HK-2 (cell line): ENCODE measurements around the gene FAM236C.
"Not testable (repeated sequence)": the region's sequence is repeated elsewhere in the genome, so short reads cannot be mapped to it uniquely, and the experiment has no call there.

Experiments used
- DNase-seq: peaks from one replicate; pipeline ENCODE4 v3.0.0-alpha.2; 2018; ENCODE audit not compliant: unreplicated experiment

Gene FAM236C

GRCh38 chrX:72912315-72912714 lies at the start of gene FAM236C:
Gene FAM236C (plus strand): TSS chrX:72912615. CDS start chrX:72912715, 100 bp downstream.
- DNase-seq = not testable (repeated sequence)

DNA sequence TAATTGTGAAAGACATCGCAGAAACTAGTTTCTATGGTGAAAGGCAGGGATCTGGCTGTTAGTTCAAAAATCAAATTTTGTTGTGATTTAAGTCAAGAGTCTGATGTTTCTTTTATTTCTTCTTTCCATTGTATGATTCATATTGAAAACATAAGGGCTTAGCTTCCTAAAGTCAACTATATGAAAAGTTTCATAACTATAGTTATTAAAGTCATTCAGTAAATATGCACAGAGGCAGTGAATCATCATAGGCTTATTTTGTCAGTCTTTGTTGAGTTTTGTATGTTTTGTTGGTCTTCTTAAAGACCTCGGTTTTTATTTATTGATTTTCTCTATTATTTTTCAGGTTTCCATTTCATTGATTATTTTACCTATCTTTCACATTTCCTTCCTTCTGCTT lies 29.5 kb upstream of the FAM236C start:
- DNase-seq = not testable (repeated sequence)

DNA sequence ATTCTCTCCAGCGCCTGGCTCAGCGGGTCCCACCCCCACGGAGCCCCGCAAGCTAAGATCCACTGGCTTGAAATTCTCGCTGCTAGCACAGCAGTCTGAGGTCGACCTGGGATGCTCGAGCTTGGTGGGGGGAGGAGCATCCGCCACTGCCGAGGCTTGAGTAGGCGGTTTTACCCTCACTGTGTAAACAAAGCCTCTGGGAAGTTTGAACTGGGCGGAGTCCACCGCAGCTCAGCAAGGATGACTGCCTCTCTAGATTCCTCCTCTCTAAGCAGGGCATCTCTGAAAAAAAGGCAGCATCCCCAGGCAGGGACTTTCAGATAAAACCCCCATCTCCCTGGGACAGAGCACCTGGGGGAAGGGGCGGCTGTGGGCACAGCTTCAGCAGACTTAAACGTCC lies 22.7 kb upstream of the FAM236C start:
- DNase-seq = not testable (repeated sequence)

GRCh38 chrX:72916096-72916495 lies 3.7 kb downstream of the FAM236C start:
- not testable (repeated sequence) for DNase-seq

GRCh38 chrX:72932283-72932682 lies 19.9 kb downstream of the FAM236C start:
- not testable (repeated sequence) for DNase-seq

DNA sequence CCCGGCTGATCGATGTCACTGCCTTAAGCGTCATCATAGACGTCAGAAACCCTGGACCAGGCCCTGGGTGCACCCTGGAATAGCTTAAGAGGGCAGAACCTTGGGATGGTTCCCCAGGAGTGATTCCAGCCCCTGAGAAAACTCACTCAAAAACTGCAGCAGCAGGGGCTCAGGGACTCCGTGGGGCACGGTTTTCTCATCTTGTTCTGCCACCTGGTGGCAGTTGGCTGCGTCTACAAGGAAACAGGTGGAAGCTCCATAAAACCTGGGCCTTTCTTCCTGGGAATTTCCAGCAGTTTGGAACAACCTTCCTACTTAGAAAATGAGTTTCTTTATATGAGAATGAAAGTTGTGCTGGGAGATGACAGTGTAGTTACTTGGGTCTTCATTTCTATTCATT lies 24.0 kb downstream of the FAM236C start:
- not testable (repeated sequence) for DNase-seq

GRCh38 chrX:72936882-72937455 lies 24.6 kb downstream of the FAM236C start:
- DNase-seq = not testable (repeated sequence)

DNA sequence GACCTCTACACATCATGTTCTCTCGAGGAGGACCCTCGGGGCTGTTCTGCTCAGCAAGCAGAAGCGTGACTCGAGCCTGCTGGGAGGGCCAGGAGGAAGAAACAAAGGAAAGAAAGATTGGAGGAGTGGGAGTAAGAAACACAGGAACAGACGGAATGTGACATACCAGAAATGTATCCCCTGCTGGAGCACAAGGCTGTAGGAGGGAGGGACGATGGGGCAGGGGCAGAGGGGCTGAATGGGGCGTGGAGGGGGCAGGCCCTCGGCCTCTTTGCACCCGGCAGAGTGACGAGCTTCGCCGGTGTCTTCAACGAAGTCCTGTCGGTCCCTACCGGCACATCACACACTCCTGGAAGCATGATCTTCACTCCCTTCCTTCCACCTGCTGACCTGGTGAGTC lies 25.5 kb downstream of the FAM236C start, which contains the start of gene FAM236A:
Gene FAM236A, plus strand, starts transcription at position 301 of the 400 bp plus-strand sequence. Its CDS starts 57 bp downstream, at position 358.
- not testable (repeated sequence) for DNase-seq

- not testable (repeated sequence) for DNase-seq
Observed at GRCh38 chrX:72942272-72942671, 29.9 kb downstream of the FAM236C start.

- DNase-seq = not testable (repeated sequence)
Observed at GRCh38 chrX:72943035-72943818, 30.8 kb downstream of the FAM236C start.

DNA sequence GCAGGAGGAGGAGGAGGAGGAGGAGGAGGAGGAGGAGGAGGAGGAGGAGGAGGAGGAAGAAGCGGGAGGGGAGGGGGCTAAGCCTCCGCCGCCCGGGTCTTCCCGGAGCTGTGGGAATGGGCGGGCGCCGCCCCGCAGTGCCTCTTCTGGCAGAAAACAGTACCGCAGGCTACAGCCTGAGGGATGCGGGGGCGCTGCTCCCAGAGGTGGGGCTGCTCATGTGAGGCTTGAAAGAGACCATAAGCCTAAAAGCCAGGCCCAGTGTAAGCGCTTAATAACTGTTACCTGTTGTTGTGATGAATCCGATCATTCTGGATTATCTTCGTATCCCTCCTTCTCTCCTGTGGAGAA lies 31.4 kb downstream of the FAM236C start, which contains the start of gene DMRTC1:
Gene DMRTC1, minus strand, starts transcription at position 19 of the 351 bp plus-strand sequence. CDS start 68,143 bp downstream, outside the sequence.
- DNase-seq = not testable (repeated sequence)

DNA sequence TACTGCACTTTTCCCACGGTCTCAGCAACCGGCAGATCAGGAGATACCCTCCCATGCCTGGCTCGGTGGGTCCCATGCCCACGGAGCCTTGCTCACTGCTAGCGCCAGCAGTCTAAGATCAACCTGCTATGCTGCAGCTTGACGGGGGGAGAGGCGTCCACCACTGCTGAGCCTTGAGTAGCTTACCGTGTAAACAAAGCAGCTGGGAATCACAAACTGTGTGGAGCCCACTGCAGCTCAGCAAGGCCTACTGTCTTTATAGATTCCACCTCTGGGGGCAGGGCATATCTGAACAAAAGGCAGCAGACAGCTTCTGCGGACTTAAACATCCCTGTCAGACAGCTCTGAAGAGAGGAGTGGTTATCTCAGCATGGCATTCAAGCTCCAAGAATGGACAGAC lies 47.6 kb downstream of the FAM236C start:
- not testable (repeated sequence) for DNase-seq
